ENCODE measurements around the gene RFLNA.

Gene RFLNA

DNA sequence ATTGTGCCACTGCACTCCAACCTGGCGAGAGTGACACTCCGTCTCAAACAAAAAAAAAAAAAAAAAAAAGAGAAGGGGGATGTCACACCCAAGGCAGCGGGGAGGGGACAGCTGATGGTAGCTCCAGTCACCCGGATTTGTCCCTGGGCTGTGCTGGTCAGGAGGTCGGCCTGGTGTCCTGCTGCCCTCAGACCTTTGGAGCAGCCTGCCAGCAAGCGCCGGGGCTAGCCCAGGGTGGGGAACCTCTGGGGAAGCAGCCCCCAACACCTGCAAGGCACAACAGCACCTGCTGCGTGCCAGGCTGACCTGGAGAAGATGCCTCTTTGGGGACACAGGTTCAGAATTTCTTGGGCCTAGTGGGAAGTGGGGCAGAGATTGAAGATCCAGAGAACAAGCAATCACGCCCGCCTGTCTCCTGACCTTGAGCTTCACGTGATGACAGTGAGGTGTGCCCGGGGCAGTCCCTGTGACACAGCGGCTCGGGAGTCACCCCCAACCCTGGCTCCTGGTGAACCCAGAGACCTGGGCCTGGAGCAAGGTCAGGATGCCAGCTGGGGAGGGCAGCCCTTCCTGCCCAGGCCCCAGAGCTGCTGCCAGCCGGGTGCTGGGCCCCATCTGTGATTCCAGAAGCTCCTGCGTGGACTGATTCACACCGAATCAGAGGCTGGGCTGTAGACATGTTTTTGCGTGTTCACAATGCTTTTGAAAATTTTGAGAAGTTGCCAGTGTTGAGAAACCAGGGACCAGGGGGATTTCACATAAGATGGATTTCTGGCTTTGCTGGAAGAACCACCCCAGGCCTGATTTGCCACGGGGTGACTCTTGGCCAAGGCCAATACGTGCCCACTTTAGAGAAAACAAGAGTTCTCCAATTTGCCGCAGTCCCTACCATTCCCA lies 66.4 kb downstream of the RFLNA start:
- DNase-seq: no peak

DNA sequence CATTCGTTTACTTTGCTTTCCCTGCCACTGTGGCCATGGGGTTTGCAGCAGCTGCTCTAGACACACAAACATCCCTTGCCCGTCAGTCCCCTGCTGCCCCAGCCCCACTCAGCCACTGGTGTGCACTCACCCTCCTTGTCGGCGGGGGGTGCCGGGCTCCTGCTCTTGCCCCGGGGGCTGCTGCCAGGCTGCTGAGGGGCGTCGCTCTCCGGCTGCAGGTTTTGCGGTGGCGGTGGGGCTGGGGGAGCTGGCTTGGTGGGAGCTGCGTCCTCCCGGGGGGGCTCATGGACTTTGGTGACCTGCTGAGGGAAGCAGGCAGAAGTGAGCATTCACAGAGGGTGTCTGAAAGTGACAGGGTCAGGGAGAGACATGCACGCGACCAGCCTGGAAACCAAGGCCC lies 67.1 kb downstream of the RFLNA start:
- no peak for DNase-seq

DNA sequence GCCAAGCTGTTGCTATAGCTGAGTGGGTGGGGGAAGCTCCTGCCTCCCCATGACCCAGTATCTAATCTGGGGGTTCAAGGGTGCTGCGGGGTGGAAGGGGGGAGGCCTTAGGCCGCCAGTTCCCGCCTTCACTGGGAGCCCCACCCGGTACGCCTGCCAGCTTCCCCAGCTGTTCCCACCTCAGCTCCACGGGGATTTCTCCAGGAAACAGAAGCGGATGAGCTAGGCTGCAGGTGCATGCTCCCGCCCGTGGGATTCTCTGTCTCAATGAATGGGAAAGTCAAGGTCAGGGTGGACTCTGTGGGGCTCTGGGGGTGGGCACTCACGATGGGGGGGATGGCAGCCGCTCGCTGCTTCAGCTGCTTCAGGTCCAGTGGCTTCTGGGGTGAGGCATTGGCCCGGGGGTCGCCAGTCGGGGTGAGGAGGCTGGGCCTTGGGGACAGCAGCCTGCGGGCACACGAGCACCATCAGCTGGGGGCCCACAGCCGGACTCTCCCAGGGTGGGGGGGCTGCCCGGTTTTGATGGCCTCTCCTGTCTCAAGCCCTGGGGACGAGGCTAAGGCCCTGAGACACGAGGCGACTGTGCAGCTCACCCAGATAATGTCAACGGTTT lies 68.6 kb downstream of the RFLNA start:
- DNase-seq: no peak

DNA sequence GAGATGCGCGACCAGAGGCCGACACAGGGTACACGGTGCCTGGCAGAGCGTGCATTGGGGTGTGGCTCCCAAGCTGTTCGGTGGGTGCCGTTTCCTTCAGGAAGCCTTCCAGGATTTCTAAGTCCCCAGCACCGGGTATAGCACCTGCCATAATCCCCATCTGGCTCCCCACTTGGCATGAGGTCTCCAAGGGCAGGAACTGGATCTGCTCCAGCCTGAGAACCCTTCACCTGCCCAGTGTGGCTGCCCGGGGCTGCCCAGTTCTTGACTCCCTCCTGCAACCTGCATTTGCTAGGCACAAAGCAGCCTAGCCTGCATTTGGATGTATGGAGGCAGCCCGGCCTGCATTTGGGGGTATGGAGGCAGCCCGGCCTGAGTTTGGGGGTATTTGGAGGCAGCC lies 69.7 kb downstream of the RFLNA start:
- DNase-seq: no peak

All from eye (tissue), 1 donor.